Astrocyte of the spinal cord (primary cell): ENCODE data around the gene DCAF15.

Source experiments
- DNase-seq: peaks from one replicate; pipeline ENCODE4 v3.0.0; 2011; ENCODE audit warnings: low read depth, low spot score
- H3K4me3 ChIP-seq: 2 replicates; pipeline ENCODE4 v1.5.1; 2011; ENCODE audit warnings: low read depth, mild to moderate bottlenecking, low read length, moderate library complexity
- CTCF ChIP-seq: IDR thresholded peaks from 2 replicates; pipeline ENCODE4 v1.5.1; 2012; ENCODE audit warnings: low read depth, mild to moderate bottlenecking, low read length, inconsistent platforms
- in situ Hi-C: cut with HindIII; loops from 2 replicates; pipeline ENCODE4 v1.10.0; 2017; ENCODE audit warnings: low sequenced_read_pairs

The DCAF15 gene

DNA sequence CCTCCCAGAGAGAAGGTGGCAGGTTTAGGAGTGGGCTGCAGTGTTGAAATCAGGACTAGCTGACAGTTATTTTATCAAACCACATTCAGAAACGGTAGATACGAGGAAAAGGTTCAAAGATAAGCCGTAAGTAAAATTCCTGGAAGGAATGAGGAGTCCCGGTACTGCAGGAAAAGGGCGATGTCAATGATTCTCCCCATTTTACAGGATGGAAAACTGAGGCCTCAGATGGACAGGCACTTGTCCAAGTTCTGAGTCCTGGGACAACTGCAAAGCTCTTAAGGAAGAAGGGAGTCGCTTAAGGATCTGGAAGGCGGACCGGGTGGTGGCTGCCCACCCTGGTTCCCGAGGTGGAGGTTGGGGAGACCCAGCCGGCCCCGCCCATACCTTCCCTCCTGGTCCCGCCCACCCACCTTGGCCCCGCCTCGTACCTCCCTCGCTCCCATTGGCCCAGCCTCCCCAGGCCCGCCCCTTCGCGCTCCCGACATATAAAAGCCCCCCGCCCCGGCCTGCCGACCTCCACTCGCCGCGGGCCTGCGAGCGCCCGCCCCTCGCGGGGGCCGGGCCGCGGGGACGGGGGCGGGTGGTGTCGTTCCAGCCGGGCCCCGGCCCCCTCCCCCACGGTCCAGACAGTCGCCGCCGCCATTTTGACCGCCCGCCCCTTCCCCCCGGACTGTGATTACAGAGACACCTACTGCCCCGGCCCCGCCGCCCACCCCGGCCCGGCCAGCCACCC is 53.2 kb downstream of the DCAF15 start:
- TF ChIP-seq CTCF = no peak
- in situ Hi-C loops = no loop called here
- peak; percentile 88 for DNase-seq
- H3K4me3 ChIP-seq = peak overlapping the region; percentile 75

- peak; percentile 100 for DNase-seq
- no peak for TF ChIP-seq CTCF
- in situ Hi-C loops = no loop called here
- H3K4me3 ChIP-seq = peak within 1 kb of the TSS; percentile 75
These were observed 53.9 kb downstream of the DCAF15 start, which contains the start of gene RFX1 for GRCh38 chr19:14006085-14006765. RFX1 (minus strand) TSS chr19:14006320; CDS start chr19:13993843, 12,477 bp downstream.

DNA sequence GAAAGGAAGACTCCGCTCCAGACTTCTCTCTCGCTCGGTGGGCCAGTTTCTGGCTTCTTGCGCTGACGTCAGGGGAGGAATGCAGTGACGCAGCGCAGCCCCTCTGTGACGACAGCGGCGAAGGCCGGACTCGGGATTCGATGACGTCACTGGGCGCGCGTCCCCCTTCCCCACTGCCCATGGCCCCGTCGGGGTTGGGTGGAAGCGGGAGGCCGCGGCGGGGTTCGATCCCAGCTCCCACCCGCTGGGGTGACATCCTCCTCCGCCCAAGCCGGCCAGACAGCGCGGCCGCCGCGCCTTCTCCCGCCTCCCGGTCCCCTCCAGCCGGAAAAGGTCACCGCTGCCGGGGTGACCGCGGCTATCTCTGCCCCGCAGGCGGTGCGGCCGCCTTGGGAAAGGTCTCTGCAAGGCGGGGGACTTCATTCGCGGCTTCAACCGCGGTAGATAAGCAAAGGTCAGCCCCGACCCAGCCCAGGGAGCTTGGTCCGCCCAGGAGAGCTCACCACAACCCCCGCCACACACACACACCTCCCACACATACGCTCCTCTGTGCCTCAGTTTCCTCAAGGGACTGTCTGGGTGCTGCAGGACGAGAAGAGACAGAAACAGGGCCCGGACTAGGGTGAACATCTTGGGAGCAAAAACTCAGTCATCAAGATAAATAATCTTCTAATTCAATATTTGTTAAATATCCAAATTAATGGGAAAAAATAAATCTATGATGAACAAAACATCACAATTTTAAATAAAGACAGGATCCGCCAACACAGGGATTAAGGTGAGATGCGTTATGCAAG is 54.7 kb downstream of the DCAF15 start:
- TF ChIP-seq CTCF = no peak
- in situ Hi-C loops = no loop called here
- DNase-seq = no peak
- H3K4me3 ChIP-seq = peak overlapping the region; percentile 75
